ENCODE data around the gene DAB1. TPM values are rescaled to one million over a fixed set of nuclear protein-coding genes. Genes with fewer than 3 reads are reported as not detected.

DAB1 gene
- total RNA-seq, 3 donors from 2014 or later = 0.61 to 2.0 (median 0.92) TPM

GRCh38 chr1:57157818-57158603 lies 265.8 kb downstream of the DAB1 start:
- no peak for TF ChIP-seq CTCF (IDR thresholded peaks at IDR 0.05)
- intact Hi-C loops (cut with DNase I, micrococcal nuclease) = no loop called here
- no peaks in the 10 kb centered on the region for H3K36me3 ChIP-seq (ENCODE audit: low read depth)
- no peak overlapping the region for H3K4me3 ChIP-seq
- ATAC-seq (no peak), DNase-seq (no peak)
- H3K4me1 ChIP-seq (ENCODE audit: low read depth) = no peaks in the 10 kb centered on the region
- no peaks in the 10 kb centered on the region for H3K9me3 ChIP-seq

DNA sequence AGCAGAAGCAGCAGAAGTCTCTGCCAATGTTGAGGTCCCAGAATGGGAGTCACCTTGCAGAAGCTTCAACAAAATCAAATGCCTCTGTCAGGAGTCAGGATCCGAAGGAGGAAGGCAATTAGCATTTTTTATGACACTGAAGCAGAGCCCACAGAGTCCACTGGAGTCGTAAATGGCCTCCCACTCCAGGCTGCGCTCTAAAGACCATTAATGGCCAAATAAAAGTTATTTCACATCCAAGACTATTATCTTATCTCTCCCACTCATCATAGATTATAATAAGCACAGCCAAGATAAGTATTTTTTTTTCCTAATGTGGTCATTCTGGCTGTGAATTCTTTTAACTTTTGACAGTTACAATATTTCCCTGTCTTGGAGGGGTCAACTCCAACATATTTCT lies 267.0 kb downstream of the DAB1 start:
- Histone ChIP-seq H3K4me1 (ENCODE audit: low read depth) (no peaks in the 10 kb centered on the region), H3K36me3 (ENCODE audit: low read depth) (no peaks in the 10 kb centered on the region), H3K4me3 (no peak overlapping the region), H3K9me3 (no peaks in the 10 kb centered on the region)
- DNase-seq = no peak
- no peak for ATAC-seq
- intact Hi-C loops (cut with DNase I, micrococcal nuclease) = no loop called here
- TF ChIP-seq CTCF (IDR thresholded peaks at IDR 0.05) = no peak

GRCh38 chr1:57146100-57146499 lies 277.8 kb downstream of the DAB1 start:
- ATAC-seq (no peak), DNase-seq (no peak)
- H3K9me3 ChIP-seq = no peaks in the 10 kb centered on the region
- no peaks in the 10 kb centered on the region for H3K4me1 ChIP-seq (ENCODE audit: low read depth)
- no peak overlapping the region for H3K4me3 ChIP-seq
- H3K36me3 ChIP-seq (ENCODE audit: low read depth) = no peaks in the 10 kb centered on the region
- intact Hi-C loops (cut with DNase I, micrococcal nuclease) = no loop called here
- TF ChIP-seq CTCF (IDR thresholded peaks at IDR 0.05) = no peak

- TF ChIP-seq CTCF (IDR thresholded peaks at IDR 0.05) = no peak
- DNase-seq (no peak), ATAC-seq (no peak)
- intact Hi-C loops (cut with DNase I, micrococcal nuclease) = no loop called here
- no peak overlapping the region for H3K4me3 ChIP-seq
- H3K4me1 ChIP-seq (ENCODE audit: low read depth) = no peaks in the 10 kb centered on the region
- no peaks in the 10 kb centered on the region for H3K9me3 ChIP-seq
- H3K36me3 ChIP-seq (ENCODE audit: low read depth) = no peaks in the 10 kb centered on the region
Measured at GRCh38 chr1:57142999-57143398, 280.9 kb downstream of the DAB1 start.

- H3K36me3 ChIP-seq (ENCODE audit: low read depth) = no peaks in the 10 kb centered on the region
- TF ChIP-seq CTCF (IDR thresholded peaks at IDR 0.05) = no peak
- DNase-seq = no peak
Measured at GRCh38 chr1:57142169-57142568, 281.7 kb downstream of the DAB1 start.

More at GRCh38 chr1:57142169-57142568, 281.7 kb downstream of the DAB1 start:
- H3K4me1 ChIP-seq (ENCODE audit: low read depth) = no peaks in the 10 kb centered on the region
- ATAC-seq = no peak
- intact Hi-C loops (cut with DNase I, micrococcal nuclease) = no loop called here
- H3K9me3 ChIP-seq = no peaks in the 10 kb centered on the region
- H3K4me3 ChIP-seq = no peak overlapping the region
